HG03108 (cell line): ENCODE measurements around the gene SORCS3.
"Not testable (repeated sequence)": the region's sequence is repeated elsewhere in the genome, so short reads cannot be mapped to it uniquely, and the experiment has no call there.

ENCODE experiments used
- ATAC-seq: cut with Tn5 transposase; IDR thresholded peaks from one replicate; pipeline ENCODE4 v1.9.1; 2021; ENCODE audit warnings: moderate library complexity; ENCODE audit not compliant: unreplicated experiment

SORCS3 gene

GRCh38 chr10:104689547-104689946, 48.5 kb downstream of the SORCS3 start:
- ATAC-seq = no peak

GRCh38 chr10:104690101-104690500, 49.0 kb downstream of the SORCS3 start:
- ATAC-seq = no peak

GRCh38 chr10:104690959-104691358, 49.9 kb downstream of the SORCS3 start:
- ATAC-seq = no peak

- no peak for ATAC-seq
These were observed 53.0 kb downstream of the SORCS3 start for GRCh38 chr10:104694074-104694473.

- ATAC-seq = not testable (repeated sequence)
These were observed 62.2 kb downstream of the SORCS3 start for GRCh38 chr10:104703262-104703661.

- ATAC-seq = no peak
These were observed 65.8 kb downstream of the SORCS3 start for GRCh38 chr10:104706886-104707285.

- no peak for ATAC-seq
These were observed 66.7 kb downstream of the SORCS3 start for GRCh38 chr10:104707602-104708459.

- no peak for ATAC-seq
These were observed 70.2 kb downstream of the SORCS3 start for GRCh38 chr10:104711302-104711721.

GRCh38 chr10:104730593-104730992, 89.5 kb downstream of the SORCS3 start:
- ATAC-seq = not testable (repeated sequence)

GRCh38 chr10:104731192-104731591, 90.1 kb downstream of the SORCS3 start:
- ATAC-seq = no peak

GRCh38 chr10:104732222-104732621, 91.1 kb downstream of the SORCS3 start:
- ATAC-seq = no peak

GRCh38 chr10:104734433-104734832, 93.3 kb downstream of the SORCS3 start:
- no peak for ATAC-seq

- no peak for ATAC-seq
These were observed 94.1 kb downstream of the SORCS3 start for GRCh38 chr10:104735036-104735756.

GRCh38 chr10:104735757-104736391, 94.8 kb downstream of the SORCS3 start:
- ATAC-seq = no peak

- no peak for ATAC-seq
These were observed 100.0 kb downstream of the SORCS3 start for GRCh38 chr10:104741127-104741526.

GRCh38 chr10:104744052-104744451, 103.0 kb downstream of the SORCS3 start:
- ATAC-seq = no peak

- no peak for ATAC-seq
These were observed 109.2 kb downstream of the SORCS3 start for GRCh38 chr10:104750291-104750690.

- no peak for ATAC-seq
These were observed 121.7 kb downstream of the SORCS3 start for GRCh38 chr10:104762793-104763192.

GRCh38 chr10:104766341-104766740, 125.3 kb downstream of the SORCS3 start:
- ATAC-seq = no peak

- ATAC-seq = no peak
These were observed 126.2 kb downstream of the SORCS3 start for GRCh38 chr10:104767282-104767681.

GRCh38 chr10:104767745-104768144, 126.7 kb downstream of the SORCS3 start:
- ATAC-seq = no peak

- no peak for ATAC-seq
These were observed 132.0 kb downstream of the SORCS3 start for GRCh38 chr10:104773105-104773504.
